B cell (primary cell): ENCODE results near the gene TGDS. TPM values are rescaled to one million over a fixed set of nuclear protein-coding genes. Genes with fewer than 3 reads are reported as not detected.
"Not testable (repeated sequence)": the region's sequence is repeated elsewhere in the genome, so short reads cannot be mapped to it uniquely, and the experiment has no call there.

ENCODE experiments used
- ATAC-seq: fragments of 200-7000 bp; cut with Tn5 transposase; one replicate; pipeline ENCODE4 v1.10.0; 2021; ENCODE audit warnings: low read depth, mild to moderate bottlenecking, moderate number of reproducible peaks, moderate library complexity
- CTCF ChIA-PET: fragments of 350-600 bp; sonication (Branson Sonifier 250); formaldehyde crosslinking; loops from one replicate; lab custom pipeline; 2021; ENCODE audit warnings: antibody characterized with exemption, inconsistent platforms; lab: Charles Lee
- POLR2A ChIA-PET: fragments of 350-600 bp; sonication (Branson Sonifier 250); formaldehyde crosslinking; loops from one replicate; lab custom pipeline; 2021; ENCODE audit warnings: antibody characterized with exemption; lab: Charles Lee
- DNase-seq: peaks from one replicate; pipeline ENCODE4 v3.0.0; 2013
- H2AFZ ChIP-seq: 2 replicates; pipeline ENCODE4 v1.6.1; 2012; ENCODE audit warnings: mild to moderate bottlenecking, low read depth, low read length; ENCODE audit not compliant: insufficient read depth, poor library complexity, severe bottlenecking
- H3K27ac ChIP-seq, 2 donors: 1 replicate in 1 of 2; 2 replicates in 1 of 2; pipeline ENCODE4 v1.5.1; 2012 to 2013; ENCODE audit warnings: low read length in 2 of 2, mild to moderate bottlenecking in 2 of 2, moderate library complexity in 1 of 2
- H3K27me3 ChIP-seq, 4 experiments: fragments of 200-600 bp in 1 of 4; sonication (generic) in 1 of 4; replicated peaks in 1 of 4; 1 replicate in 2 of 4; 2 replicates in 2 of 4; pipeline versions ENCODE4 v1.6.1 to v1.7.0; 2013 to 2016; ENCODE audit warnings: low read length in 3 of 4, mild to moderate bottlenecking in 2 of 4, mixed read lengths in 1 of 4, moderate library complexity in 1 of 4; ENCODE audit not compliant: insufficient read depth in 4 of 4, control insufficient read depth in 3 of 4; ENCODE audit errors: control extremely low read depth in 1 of 4
- H3K36me3 ChIP-seq, 2 experiments: replicated peaks in 1 of 2; 1 replicate in 1 of 2; 2 replicates in 1 of 2; pipeline versions ENCODE4 v1.6.1 to v1.7.1; 2013; ENCODE audit warnings: low read length in 1 of 2; ENCODE audit not compliant: insufficient read depth in 2 of 2, control insufficient read depth in 1 of 2; ENCODE audit errors: control extremely low read depth in 1 of 2, extremely low read depth in 1 of 2
- H3K4me1 ChIP-seq, 2 donors: fragments of 200-600 bp in 1 of 2; sonication (generic) in 1 of 2; 1 replicate in 1 of 2; 2 replicates in 1 of 2; pipeline versions ENCODE4 v1.5.1 to v1.6.1; 2013 to 2017; ENCODE audit warnings: low read length in 2 of 2; ENCODE audit not compliant: control insufficient read depth in 2 of 2, insufficient read depth in 2 of 2
- H3K4me2 ChIP-seq: replicated peaks from 2 replicates; pipeline ENCODE3; 2012; ENCODE audit warnings: mild to moderate bottlenecking, low read depth, low read length; ENCODE audit not compliant: poor library complexity, severe bottlenecking
- H3K4me3 ChIP-seq, 5 experiments: fragments of 200-600 bp in 1 of 5; sonication (generic) in 1 of 5; 1 replicate in 3 of 5; 2 replicates in 2 of 5; pipeline versions ENCODE4 v1.5.1 to v1.7.0; 2011 to 2016; ENCODE audit warnings: low read length in 4 of 5, mild to moderate bottlenecking in 4 of 5, low read depth in 2 of 5, control low read depth in 1 of 5, moderate library complexity in 1 of 5; ENCODE audit not compliant: insufficient read depth in 1 of 5; ENCODE audit errors: control extremely low read depth in 1 of 5, extremely low read depth in 1 of 5
- H3K79me2 ChIP-seq: fragments of 200-600 bp; sonication (generic); one replicate; pipeline ENCODE4 v1.6.0; 2016; ENCODE audit warnings: low read length; ENCODE audit not compliant: control insufficient read depth, insufficient read depth
- H3K9ac ChIP-seq: fragments of 200-600 bp; sonication (generic); 2 replicates; pipeline ENCODE4 v1.6.1; 2017; ENCODE audit warnings: mild to moderate bottlenecking, low read length, moderate library complexity
- H3K9me3 ChIP-seq, 3 donors: one replicate each; pipeline versions ENCODE4 v1.6.1 to v1.7.1; 2013; ENCODE audit warnings: low read length in 2 of 3; ENCODE audit not compliant: control insufficient read depth in 2 of 3, insufficient read depth in 1 of 3; ENCODE audit errors: control extremely low read depth in 1 of 3
- H4K20me1 ChIP-seq: 2 replicates; pipeline ENCODE4 v1.6.0; 2012; ENCODE audit warnings: mild to moderate bottlenecking, low read length; ENCODE audit not compliant: insufficient read depth, control insufficient read depth, poor library complexity, severe bottlenecking
- H3K27ac Mint-ChIP-seq: one replicate; pipeline ENCODE4 v1.8.0; 2021; ENCODE audit warnings: mixed read lengths
- H3K27me3 Mint-ChIP-seq: one replicate; pipeline ENCODE4 v1.8.0; 2021; ENCODE audit warnings: mixed read lengths
- H3K4me1 Mint-ChIP-seq: one replicate; pipeline ENCODE4 v1.8.0; 2021; ENCODE audit warnings: mixed read lengths
- H3K4me3 Mint-ChIP-seq: one replicate; pipeline ENCODE4 v1.8.0; 2021; ENCODE audit warnings: mixed read lengths
- H3K9me3 Mint-ChIP-seq: one replicate; pipeline ENCODE4 v1.8.0; 2022; ENCODE audit warnings: mixed read lengths; ENCODE audit not compliant: insufficient read depth
- EZH2 ChIP-seq: IDR thresholded peaks from 2 replicates; pipeline ENCODE4 v1.6.1; 2012; ENCODE audit warnings: borderline replicate concordance, low read depth, mild to moderate bottlenecking, moderate library complexity, low read length; ENCODE audit not compliant: insufficient read depth, poor library complexity, severe bottlenecking
- WGBS: methylation state at CpG from one replicate; pipeline ENCODE4 v1.1.5; 2013; ENCODE audit warnings: missing lambda C conversion rate; ENCODE audit not compliant: insufficient coverage; 5-methylcytosine and 5-hydroxymethylcytosine counted together
- intact Hi-C: fragments of 100-400 bp; cut with micrococcal nuclease; formaldehyde crosslinking; loops from one replicate; pipeline ENCODE4 v1.10.0; 2022
- polyA plus RNA-seq: library from polyadenylated mRNA; depleted of rRNA; stranded (reverse); fragments of >200 nt; gene quantifications from 2 replicates; pipeline ENCODE4 v1.2.3, GENCODE V29; 2012
- total RNA-seq, 2 donors: library from RNA; stranded (reverse); fragments of 120-200 nt in 1 of 2; gene quantifications; 1 replicate in 1 of 2; 2 replicates in 1 of 2; pipeline versions ENCODE4 v1.2.3 to v1.2.4, GENCODE V29; 2013 to 2022
- TF ChIP-seq, protein P1 (sequence below): fragments of 200-600 bp; IDR thresholded peaks from one replicate; pipeline ENCODE4 v1.8.0; 2022; ENCODE audit warnings: antibody characterized with exemption, mild to moderate bottlenecking

TGDS gene
- total and polyA plus RNA-seq, 2 donors (not counting 1 experiment from before 2014, with no cell fraction given), result 11.7 to 14.7 TPM

DNA sequence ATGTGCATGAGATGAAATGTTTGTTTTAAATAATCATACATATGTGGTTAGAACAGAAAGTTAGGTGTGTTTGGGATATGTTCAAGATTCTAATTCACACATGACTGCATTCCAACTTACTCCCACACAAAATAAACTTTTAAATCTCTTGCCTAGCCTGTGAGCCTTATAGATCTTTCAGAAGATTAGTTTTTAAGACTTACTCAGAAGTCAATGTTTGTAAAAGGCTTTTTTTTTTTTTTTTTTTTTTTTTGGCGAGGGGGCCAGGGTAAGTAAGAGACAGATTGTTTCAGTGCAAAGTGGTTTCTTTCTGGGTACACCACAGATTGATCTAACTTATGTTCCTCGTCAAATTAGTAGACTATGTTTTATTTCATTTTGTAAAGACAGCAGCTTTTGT lies 44.8 kb upstream of the TGDS start:
- intact Hi-C loops, result no loop called here
- POLR2A ChIA-PET, result no interaction called here

DNA sequence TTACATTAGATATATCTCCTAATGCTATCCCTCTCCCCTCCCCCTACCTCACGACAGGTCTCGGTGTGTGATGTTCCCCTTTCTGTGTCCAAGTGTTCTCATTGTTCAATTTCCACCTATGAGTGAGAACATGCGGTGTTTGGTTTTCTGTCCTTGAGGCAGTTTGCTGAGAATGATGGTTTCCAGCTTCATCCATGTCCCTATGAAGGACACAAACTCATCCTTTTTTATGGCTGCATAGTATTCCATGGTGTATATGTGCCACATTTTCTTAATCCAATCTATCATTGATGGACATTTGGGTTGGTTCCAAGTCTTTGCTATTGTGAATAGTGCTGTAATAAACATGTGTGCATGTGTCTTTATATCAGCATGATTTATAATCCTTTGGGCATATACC lies 41.7 kb upstream of the TGDS start:
- CTCF ChIA-PET, POLR2A ChIA-PET, H3K4me1 Mint-ChIP-seq: not testable (repeated sequence)

More for the DNA sequence above, 44.8 kb upstream of the TGDS start:
- ATAC-seq, result no peak
- Mint-ChIP-seq H3K27ac (no peak overlapping the region), H3K9me3 (no peaks in the 10 kb centered on the region), H3K4me3 (no peak overlapping the region), H3K27me3 (peaks cover 9% of the 10 kb centered on the region), H3K4me1 (no peaks in the 10 kb centered on the region)
- H3K4me1 ChIP-seq, result no peaks in the 10 kb centered on the region
- H3K9ac ChIP-seq, result no peak overlapping the region
- no peak overlapping the region for H3K27ac ChIP-seq
- WGBS, result no CpG with 5 or more reads among the region's 2 CpGs
- H2AFZ ChIP-seq, result no peak overlapping the region
- no peaks in the 10 kb centered on the region for H4K20me1 ChIP-seq
- no peak overlapping the region for H3K4me3 ChIP-seq
- no peaks in the 10 kb centered on the region for H3K36me3 ChIP-seq
- CTCF ChIA-PET, result no interaction called here
- no peak overlapping the region for H3K4me2 ChIP-seq
- TF ChIP-seq, protein P1, sequence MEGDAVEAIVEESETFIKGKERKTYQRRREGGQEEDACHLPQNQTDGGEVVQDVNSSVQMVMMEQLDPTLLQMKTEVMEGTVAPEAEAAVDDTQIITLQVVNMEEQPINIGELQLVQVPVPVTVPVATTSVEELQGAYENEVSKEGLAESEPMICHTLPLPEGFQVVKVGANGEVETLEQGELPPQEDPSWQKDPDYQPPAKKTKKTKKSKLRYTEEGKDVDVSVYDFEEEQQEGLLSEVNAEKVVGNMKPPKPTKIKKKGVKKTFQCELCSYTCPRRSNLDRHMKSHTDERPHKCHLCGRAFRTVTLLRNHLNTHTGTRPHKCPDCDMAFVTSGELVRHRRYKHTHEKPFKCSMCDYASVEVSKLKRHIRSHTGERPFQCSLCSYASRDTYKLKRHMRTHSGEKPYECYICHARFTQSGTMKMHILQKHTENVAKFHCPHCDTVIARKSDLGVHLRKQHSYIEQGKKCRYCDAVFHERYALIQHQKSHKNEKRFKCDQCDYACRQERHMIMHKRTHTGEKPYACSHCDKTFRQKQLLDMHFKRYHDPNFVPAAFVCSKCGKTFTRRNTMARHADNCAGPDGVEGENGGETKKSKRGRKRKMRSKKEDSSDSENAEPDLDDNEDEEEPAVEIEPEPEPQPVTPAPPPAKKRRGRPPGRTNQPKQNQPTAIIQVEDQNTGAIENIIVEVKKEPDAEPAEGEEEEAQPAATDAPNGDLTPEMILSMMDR, result no peak
- no peak for TF ChIP-seq EZH2
- no peaks in the 10 kb centered on the region for H3K79me2 ChIP-seq
- no peak for DNase-seq
- H3K9me3 ChIP-seq, result no peaks in the 10 kb centered on the region
- H3K27me3 ChIP-seq, result no peaks in the 10 kb centered on the region

More for the DNA sequence above, 41.7 kb upstream of the TGDS start:
- WGBS, result no CpG with 5 or more reads among the region's 3 CpGs
- H3K9ac ChIP-seq, H4K20me1 ChIP-seq, H3K4me2 ChIP-seq, H3K4me3 Mint-ChIP-seq, H3K27ac Mint-ChIP-seq, ATAC-seq, H3K36me3 ChIP-seq, intact Hi-C loops, H3K27me3 Mint-ChIP-seq, H3K9me3 ChIP-seq, H3K4me3 ChIP-seq, H3K4me1 ChIP-seq, H2AFZ ChIP-seq, DNase-seq, H3K9me3 Mint-ChIP-seq, H3K27me3 ChIP-seq, H3K27ac ChIP-seq, H3K79me2 ChIP-seq: not testable (repeated sequence)
